Common myeloid progenitor, CD34-positive (primary cell): ENCODE data around the gene DDO.
A peak's percentile ranks its signal among the peaks of the same experiment; 100 is the strongest.

Experiments used
- CTCF ChIA-PET: fragments of 350-600 bp; sonication (Branson Sonifier 250); formaldehyde crosslinking; loops from one replicate; lab custom pipeline; 2021; ENCODE audit warnings: antibody characterized with exemption; lab: Charles Lee
- POLR2A ChIA-PET: fragments of 350-600 bp; sonication (Branson Sonifier 250); formaldehyde crosslinking; loops from one replicate; lab custom pipeline; 2021; ENCODE audit warnings: antibody characterized with exemption; lab: Charles Lee
- DNase-seq, 3 donors: peaks; one replicate each; pipeline versions ENCODE4 v3.0.0 to v3.0.0-alpha.2; 2013
- H3K27ac ChIP-seq, 2 experiments: 1 replicate in 1 of 2; 2 replicates in 1 of 2; pipeline ENCODE4 v1.7.0; 2013; ENCODE audit warnings: inconsistent platforms in 2 of 2, low read length in 2 of 2, mild to moderate bottlenecking in 2 of 2, low read depth in 1 of 2, moderate library complexity in 1 of 2; ENCODE audit not compliant: severe bottlenecking in 2 of 2, insufficient read depth in 1 of 2, poor library complexity in 1 of 2
- H3K27me3 ChIP-seq, 5 experiments: replicated peaks in 2 of 5; 1 replicate in 3 of 5; 2 replicates in 2 of 5; pipeline versions ENCODE4 v1.6.1 to v1.7.0; 2013; ENCODE audit warnings: low read length in 4 of 5, mild to moderate bottlenecking in 2 of 5, moderate library complexity in 2 of 5, inconsistent platforms in 1 of 5; ENCODE audit not compliant: insufficient read depth in 5 of 5, control insufficient read depth in 4 of 5
- H3K36me3 ChIP-seq, 4 experiments: 1 replicate in 2 of 4; 2 replicates in 2 of 4; pipeline versions ENCODE4 v1.6.1 to v1.7.0; 2013; ENCODE audit warnings: low read length in 3 of 4, control low read depth in 1 of 4, mild to moderate bottlenecking in 1 of 4; ENCODE audit not compliant: control insufficient read depth in 4 of 4, insufficient read depth in 4 of 4
- H3K4me1 ChIP-seq, 4 experiments: 1 replicate in 3 of 4; 2 replicates in 1 of 4; pipeline versions ENCODE4 v1.6.1 to v1.7.1; 2013; ENCODE audit warnings: low read length in 3 of 4, mild to moderate bottlenecking in 3 of 4, control low read depth in 1 of 4, inconsistent platforms in 1 of 4, moderate library complexity in 1 of 4; ENCODE audit not compliant: control insufficient read depth in 4 of 4, insufficient read depth in 4 of 4; ENCODE audit errors: control extremely low read depth in 1 of 4
- H3K4me3 ChIP-seq, 7 experiments: 1 replicate in 4 of 7; 2 replicates in 3 of 7; pipeline versions ENCODE4 v1.5.1 to v1.7.0; 2013; ENCODE audit warnings: mild to moderate bottlenecking in 7 of 7, low read length in 6 of 7, moderate library complexity in 6 of 7, inconsistent platforms in 2 of 7, low read depth in 2 of 7, control low read depth in 1 of 7; ENCODE audit not compliant: insufficient read depth in 4 of 7, control insufficient read depth in 1 of 7; ENCODE audit errors: extremely low read depth in 1 of 7
- H3K9me3 ChIP-seq, 5 experiments: 1 replicate in 4 of 5; 2 replicates in 1 of 5; pipeline versions ENCODE4 v1.6.1 to v1.7.1; 2013; ENCODE audit warnings: low read length in 4 of 5, mild to moderate bottlenecking in 2 of 5, inconsistent platforms in 1 of 5, low read depth in 1 of 5, moderate library complexity in 1 of 5; ENCODE audit not compliant: control insufficient read depth in 4 of 5, insufficient read depth in 2 of 5; ENCODE audit errors: control extremely low read depth in 1 of 5
- WGBS: methylation state at CpG from one replicate; pipeline ENCODE4 v1.1.5; 2013; ENCODE audit not compliant: insufficient coverage; 5-methylcytosine and 5-hydroxymethylcytosine counted together

The DDO gene

GRCh38 chr6:110456694-110457093, 41.3 kb upstream of the DDO start:
- 100% methylated on average over 2 of the region's 3 CpGs for WGBS
- Histone ChIP-seq H3K9me3 (peaks cover 2 to 50% (median 18%) of the 10 kb centered on the region in 5 experiments), H3K36me3 (peaks cover 10 to 63% (median 13%) of the 10 kb centered on the region in 4 experiments), H3K4me1 (no peaks in the 10 kb centered on the region), H3K4me3 (peak overlapping the region in 1 of 7 experiments; percentile 11), H3K27ac (no peak overlapping the region), H3K27me3 (no peaks in the 10 kb centered on the region)
- ChIA-PET POLR2A (no interaction called here), CTCF (no interaction called here)
- DNase-seq: no peak

- Histone ChIP-seq H3K4me1 (peaks cover 0 to 17% (median 7%) of the 10 kb centered on the region in 4 experiments), H3K36me3 (peaks cover 6 to 39% (median 11%) of the 10 kb centered on the region in 4 experiments), H3K27ac (no peak overlapping the region), H3K9me3 (peaks cover 0 to 8% (median 3%) of the 10 kb centered on the region in 5 experiments), H3K27me3 (no peaks in the 10 kb centered on the region), H3K4me3 (no peak overlapping the region)
- no peak for DNase-seq
- ChIA-PET POLR2A (interaction anchor here (0.5 kb wide), 1 partner anchor 9 kb away, joined by 3 read pairs; no protein-coding TSS in a partner anchor), CTCF (interaction anchor here (1.3 to 1.5 kb wide), 3 partner anchors 16 to 810 kb away, joined by 3 to 4 read pairs (median 3); a partner anchor contains a TSS)
- 96% methylated on average over 4 of the region's 4 CpGs for WGBS
These were observed 34.1 kb upstream of the DDO start for GRCh38 chr6:110449541-110449895.

GRCh38 chr6:110448846-110449540, 33.6 kb upstream of the DDO start:
- no peak for DNase-seq
- CTCF ChIA-PET: interaction anchor here (1.3 to 1.5 kb wide), 2 partner anchors 22 to 810 kb away, joined by 3 read pairs; a partner anchor contains a TSS
- WGBS: 55% methylated on average over 4 of the region's 4 CpGs

GRCh38 chr6:110447761-110448160, 32.4 kb upstream of the DDO start:
- 100% methylated on average over 1 of the region's 3 CpGs for WGBS
- peaks cover 0 to 3% (median 0%) of the 10 kb centered on the region in 5 experiments for H3K9me3 ChIP-seq
- POLR2A ChIA-PET: no interaction called here

More at GRCh38 chr6:110448846-110449540, 33.6 kb upstream of the DDO start:
- H3K9me3 ChIP-seq: peaks cover 0 to 7% (median 3%) of the 10 kb centered on the region in 5 experiments
- no peak overlapping the region for H3K27ac ChIP-seq
- POLR2A ChIA-PET: no interaction called here
- peak overlapping the region in 1 of 7 experiments; percentile 21 for H3K4me3 ChIP-seq
- H3K27me3 ChIP-seq: no peaks in the 10 kb centered on the region
- H3K36me3 ChIP-seq: peaks cover 6 to 37% (median 11%) of the 10 kb centered on the region in 4 experiments
- peaks cover 0 to 17% (median 7%) of the 10 kb centered on the region in 4 experiments for H3K4me1 ChIP-seq

GRCh38 chr6:110446405-110446804, 31.0 kb upstream of the DDO start:
- 94% methylated on average over 2 of the region's 4 CpGs for WGBS
- Histone ChIP-seq H3K9me3 (peaks cover 0 to 3% (median 0%) of the 10 kb centered on the region in 5 experiments), H3K4me1 (peaks cover 0 to 17% (median 7%) of the 10 kb centered on the region in 4 experiments), H3K27ac (no peak overlapping the region), H3K4me3 (no peak overlapping the region), H3K36me3 (peaks cover 7 to 36% (median 10%) of the 10 kb centered on the region in 4 experiments), H3K27me3 (no peaks in the 10 kb centered on the region)
- CTCF ChIA-PET: no interaction called here
- POLR2A ChIA-PET: no interaction called here
- DNase-seq: no peak

More at GRCh38 chr6:110447761-110448160, 32.4 kb upstream of the DDO start:
- DNase-seq: no peak
- Histone ChIP-seq H3K4me1 (peaks cover 0 to 17% (median 7%) of the 10 kb centered on the region in 4 experiments), H3K4me3 (no peak overlapping the region), H3K27me3 (no peaks in the 10 kb centered on the region), H3K27ac (no peak overlapping the region), H3K36me3 (peaks cover 0 to 33% (median 11%) of the 10 kb centered on the region in 4 experiments)
- CTCF ChIA-PET: interaction anchor here (1.1 kb wide), 1 partner anchor 11 kb away, joined by 4 read pairs; no protein-coding TSS in a partner anchor

- H3K36me3 ChIP-seq: peaks cover 7 to 45% (median 14%) of the 10 kb centered on the region in 4 experiments
- H3K27ac ChIP-seq: no peak overlapping the region
- H3K9me3 ChIP-seq: peaks cover 0 to 3% (median 0%) of the 10 kb centered on the region in 5 experiments
- WGBS: 100% methylated on average over 4 of the region's 4 CpGs
- ChIA-PET CTCF (no interaction called here), POLR2A (no interaction called here)
- no peak overlapping the region for H3K4me3 ChIP-seq
- no peak for DNase-seq
- H3K27me3 ChIP-seq: no peaks in the 10 kb centered on the region
- H3K4me1 ChIP-seq: no peaks in the 10 kb centered on the region
These were observed 24.7 kb upstream of the DDO start for GRCh38 chr6:110440026-110440425.

GRCh38 chr6:110439356-110439755, 24.0 kb upstream of the DDO start:
- no peaks in the 10 kb centered on the region for H3K4me1 ChIP-seq
- ChIA-PET CTCF (no interaction called here), POLR2A (no interaction called here)
- H3K36me3 ChIP-seq: peaks cover 7 to 48% (median 13%) of the 10 kb centered on the region in 4 experiments
- DNase-seq: no peak
- 75% methylated on average over 4 of the region's 5 CpGs for WGBS
- H3K9me3 ChIP-seq: peaks cover 0 to 4% (median 0%) of the 10 kb centered on the region in 5 experiments
- no peaks in the 10 kb centered on the region for H3K27me3 ChIP-seq
- H3K4me3 ChIP-seq: no peak overlapping the region
- H3K27ac ChIP-seq: no peak overlapping the region
